ENCODE data around the gene PTP4A2. TPM values are rescaled to one million over a fixed set of nuclear protein-coding genes. Genes with fewer than 3 reads are reported as not detected.

Gene PTP4A2
- total and polyA plus RNA-seq, 2 of the 8 experiments (the other 6 are each of a cell fraction or from before 2014, with no cell fraction given), result 87.4 to 214 TPM

DNA sequence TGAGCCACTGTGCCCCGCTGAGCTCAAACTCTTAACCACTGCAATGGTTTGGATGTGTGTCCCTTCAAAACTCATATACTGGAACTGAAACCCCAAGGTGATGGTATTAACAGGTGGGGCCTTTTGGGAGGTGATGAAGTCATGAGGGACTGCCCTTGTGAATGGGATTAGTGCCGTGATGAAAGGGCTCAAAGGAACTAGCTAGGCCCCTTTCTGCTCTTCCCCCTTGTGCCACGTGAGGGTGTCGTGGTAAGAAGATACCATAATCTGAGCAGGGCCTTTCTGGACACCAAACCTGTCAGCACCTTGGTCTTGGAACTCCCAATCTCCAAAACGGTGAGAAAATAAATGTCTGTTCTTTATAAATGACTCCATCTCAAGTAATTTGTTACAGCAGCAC lies 76.8 kb downstream of the PTP4A2 start:
- Histone ChIP-seq H3K79me2 (ENCODE audit: control insufficient read depth in 1 of 2, insufficient read depth in 2 of 2, low read length in 2 of 2) (no peaks in the 10 kb centered on the region), H3K56ac (replicated peaks; ENCODE audit: insufficient read length, low read depth, low read length) (no peak overlapping the region), H2BK15ac (ENCODE audit: low read length) (no peak overlapping the region), H2AK5ac (ENCODE audit: low read depth, low read length) (no peak overlapping the region), H2BK20ac (ENCODE audit: low read length) (no peak overlapping the region), H3K23me2 (ENCODE audit: low read depth, low read length) (no peaks in the 10 kb centered on the region), H3K79me1 (ENCODE audit: low read depth, low read length) (no peaks in the 10 kb centered on the region), H3K23ac (ENCODE audit: insufficient read length) (no peak overlapping the region), H3K27ac (ENCODE audit: low read depth, low read length) (no peak overlapping the region), H4K5ac (ENCODE audit: insufficient read length, low read depth, low read length) (no peak overlapping the region), H4K91ac (replicated peaks; ENCODE audit: insufficient read length, low read length) (no peak overlapping the region), H3K4me3 (ENCODE audit: extremely low read depth in 1 of 4, insufficient read depth in 2 of 4, low read depth in 3 of 4, low read length in 4 of 4) (no peak overlapping the region), H3K14ac (ENCODE audit: insufficient read length) (no peak overlapping the region), H3K4me1 (replicated peaks in 1 of 4; ENCODE audit: control insufficient read depth in 3 of 4, insufficient read depth in 4 of 4, low read length in 3 of 4) (no peaks in the 10 kb centered on the region), H3K18ac (ENCODE audit: extremely low read depth, low read length) (no peak overlapping the region), H2BK5ac (ENCODE audit: low read depth, low read length) (no peak overlapping the region), H3K4ac (replicated peaks; ENCODE audit: insufficient read length, low read depth, low read length) (no peak overlapping the region), H3K9ac (replicated peaks in 1 of 4; ENCODE audit: extremely low read depth in 1 of 4, low read depth in 3 of 4, low read length in 3 of 4) (no peak overlapping the region), H3K36me3 (ENCODE audit: control insufficient read depth in 2 of 4, insufficient read depth in 4 of 4, low read length in 3 of 4) (no peaks in the 10 kb centered on the region), H3K9me3 (ENCODE audit: insufficient read depth in 2 of 2, low read depth in 1 of 2, low read length in 1 of 2) (no peaks in the 10 kb centered on the region), H3K27me3 (replicated peaks in 1 of 4; ENCODE audit: control insufficient read depth in 3 of 4, extremely low read depth in 1 of 4, insufficient read depth in 3 of 4, low read length in 3 of 4) (no peaks in the 10 kb centered on the region; a peak in 1 of 7 replicates), H2BK120ac (replicated peaks; ENCODE audit: low read depth, low read length) (no peak overlapping the region), H4K8ac (ENCODE audit: extremely low read depth, insufficient read depth, low read length) (no peak overlapping the region), H2AFZ (ENCODE audit: low read length) (no peak overlapping the region), H3K4me2 (ENCODE audit: insufficient read depth in 1 of 2, low read depth in 2 of 2, low read length in 2 of 2) (no peak overlapping the region), H2BK12ac (ENCODE audit: low read depth, low read length) (no peak overlapping the region), H4K20me1 (replicated peaks in 1 of 2; ENCODE audit: control insufficient read depth in 1 of 2, insufficient read depth in 2 of 2, low read length in 2 of 2) (no peaks in the 10 kb centered on the region)
- DNase-seq (ENCODE audit: low read depth in 1 of 2, low spot score in 2 of 2), result no peak
- 78% methylated on average over 5 of the region's 5 CpGs; no CpG with 5 or more reads in 1 of the 2 experiments for WGBS, 2 experiments (ENCODE audit: extremely low coverage in 1 of 2, insufficient coverage in 1 of 2, insufficient read length in 1 of 2, insufficient replicate concordance in 2 of 2, low coverage in 1 of 2, low lambda C conversion rate in 2 of 2, missing lambda C conversion rate in 1 of 2)
- no peak for FAIRE-seq
- ChIA-PET CTCF (ENCODE audit: partially characterized antibody) (interaction anchor here (0.6 to 1.7 kb wide), 5 partner anchors 20 to 263 kb away, joined by 3 to 4 read pairs (median 4); no protein-coding TSS in a partner anchor), POLR2A (ENCODE audit: partially characterized antibody) (no interaction called here)
- TF ChIP-seq SIX5 (IDR thresholded peaks at IDR 0.05; ENCODE audit: low read depth, low read length), result no peak
- TF ChIP-seq EZH2 (IDR thresholded peaks at IDR 0.05; ENCODE audit: low read depth, low read length, severe bottlenecking), result no peak
- TF ChIP-seq, protein P1, sequence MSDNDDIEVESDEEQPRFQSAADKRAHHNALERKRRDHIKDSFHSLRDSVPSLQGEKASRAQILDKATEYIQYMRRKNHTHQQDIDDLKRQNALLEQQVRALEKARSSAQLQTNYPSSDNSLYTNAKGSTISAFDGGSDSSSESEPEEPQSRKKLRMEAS (IDR thresholded peaks at IDR 0.05), result no peak
- no peak for TF ChIP-seq POU5F1 (IDR thresholded peaks at IDR 0.05; ENCODE audit: low read depth, low read length)
- TF ChIP-seq, protein P2, sequence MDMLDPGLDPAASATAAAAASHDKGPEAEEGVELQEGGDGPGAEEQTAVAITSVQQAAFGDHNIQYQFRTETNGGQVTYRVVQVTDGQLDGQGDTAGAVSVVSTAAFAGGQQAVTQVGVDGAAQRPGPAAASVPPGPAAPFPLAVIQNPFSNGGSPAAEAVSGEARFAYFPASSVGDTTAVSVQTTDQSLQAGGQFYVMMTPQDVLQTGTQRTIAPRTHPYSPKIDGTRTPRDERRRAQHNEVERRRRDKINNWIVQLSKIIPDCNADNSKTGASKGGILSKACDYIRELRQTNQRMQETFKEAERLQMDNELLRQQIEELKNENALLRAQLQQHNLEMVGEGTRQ (IDR thresholded peaks at IDR 0.05; ENCODE audit: low read length), result no peak
- TF ChIP-seq RAD21 (IDR thresholded peaks at IDR 0.05 in 1 of 2, conservative IDR thresholded peaks at IDR 0.05 in 1 of 2; ENCODE audit: low read depth in 2 of 2, low read length in 2 of 2), result peak in 1 of 2 experiments; percentile 29; a peak in 1 of 4 replicates
- no peak for TF ChIP-seq NRF1 (IDR thresholded peaks at IDR 0.05; ENCODE audit: low read depth, low read length)
- TF ChIP-seq HDAC2 (IDR thresholded peaks at IDR 0.05; ENCODE audit: borderline replicate concordance in 1 of 2, low read depth in 2 of 2, low read length in 2 of 2), result no peak
